Renal cortical epithelial cell (primary cell): ENCODE data around the gene TMEM150C. TPM values are rescaled to one million over a fixed set of nuclear protein-coding genes. Genes with fewer than 3 reads are reported as not detected.
A peak's percentile ranks its signal among the peaks of the same experiment; 100 is the strongest.
"Not testable (repeated sequence)": the region's sequence is repeated elsewhere in the genome, so short reads cannot be mapped to it uniquely, and the experiment has no call there.

Experiments used
- DNase-seq: peaks from one replicate; pipeline ENCODE4 v3.0.0-alpha.2; 2011; ENCODE audit warnings: low read depth
- total RNA-seq: library from RNA; depleted of rRNA; stranded (reverse); fragments of >200 nt; gene quantifications from 2 replicates; pipeline ENCODE4 v1.2.3, GENCODE V29; 2014

The TMEM150C gene
- total RNA-seq, 1 donor from 2014 or later = 0.35 TPM

DNA sequence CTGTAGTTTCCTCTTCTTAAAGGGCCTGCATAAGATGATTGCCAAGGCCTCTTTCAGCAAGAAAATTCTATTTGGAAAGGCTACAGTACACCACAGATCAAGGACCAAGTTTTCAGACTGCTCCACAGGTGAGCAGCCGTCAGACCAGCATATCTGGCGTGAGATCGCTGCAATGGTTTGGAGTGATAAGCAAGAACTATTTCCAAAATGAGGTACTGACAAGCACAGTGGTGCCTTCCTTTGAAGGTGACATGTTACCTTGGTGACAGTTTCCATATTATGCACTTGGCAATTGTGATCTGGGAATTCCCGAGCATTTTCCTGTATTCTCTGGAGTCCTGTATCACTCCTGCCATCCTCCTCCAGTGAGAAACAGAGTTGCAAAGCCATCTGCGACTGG, 7.3 kb upstream of the TMEM150C start:
- DNase-seq = no peak

DNA sequence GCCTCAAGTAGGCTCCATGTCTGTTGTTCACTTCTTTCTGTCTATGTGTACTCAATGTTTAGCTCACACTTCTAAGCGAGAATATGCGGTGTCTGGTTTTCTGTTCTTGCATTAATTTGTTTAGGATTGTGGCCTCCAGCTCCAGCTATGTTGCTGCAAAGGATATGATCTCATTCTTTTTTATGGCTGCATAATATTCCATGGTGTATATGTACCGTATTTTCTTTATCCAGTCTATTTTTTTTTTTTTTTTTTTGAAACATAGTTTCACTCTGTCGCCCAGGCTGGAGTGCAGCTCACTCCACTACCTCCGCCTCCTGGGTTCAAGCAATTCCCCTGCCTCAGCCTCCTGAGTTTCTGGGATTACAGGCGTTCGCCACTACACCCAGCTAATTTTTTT, 5.7 kb upstream of the TMEM150C start:
- no peak for DNase-seq

DNA sequence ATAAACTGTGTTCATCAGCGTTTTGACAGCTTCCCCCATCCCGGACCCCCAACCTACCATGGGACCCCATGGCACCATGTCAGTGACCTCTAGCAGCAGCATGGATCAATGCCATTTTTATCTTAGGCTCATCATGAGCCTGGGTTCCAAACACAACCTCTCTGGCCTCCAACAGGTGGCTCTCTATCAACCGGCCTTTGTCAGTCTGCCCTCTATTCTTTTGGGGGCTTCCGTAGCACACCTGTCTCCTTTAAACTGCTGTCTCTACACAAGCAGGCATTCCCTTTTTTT, 721 bp upstream of the TMEM150C start:
- DNase-seq = no peak

DNA sequence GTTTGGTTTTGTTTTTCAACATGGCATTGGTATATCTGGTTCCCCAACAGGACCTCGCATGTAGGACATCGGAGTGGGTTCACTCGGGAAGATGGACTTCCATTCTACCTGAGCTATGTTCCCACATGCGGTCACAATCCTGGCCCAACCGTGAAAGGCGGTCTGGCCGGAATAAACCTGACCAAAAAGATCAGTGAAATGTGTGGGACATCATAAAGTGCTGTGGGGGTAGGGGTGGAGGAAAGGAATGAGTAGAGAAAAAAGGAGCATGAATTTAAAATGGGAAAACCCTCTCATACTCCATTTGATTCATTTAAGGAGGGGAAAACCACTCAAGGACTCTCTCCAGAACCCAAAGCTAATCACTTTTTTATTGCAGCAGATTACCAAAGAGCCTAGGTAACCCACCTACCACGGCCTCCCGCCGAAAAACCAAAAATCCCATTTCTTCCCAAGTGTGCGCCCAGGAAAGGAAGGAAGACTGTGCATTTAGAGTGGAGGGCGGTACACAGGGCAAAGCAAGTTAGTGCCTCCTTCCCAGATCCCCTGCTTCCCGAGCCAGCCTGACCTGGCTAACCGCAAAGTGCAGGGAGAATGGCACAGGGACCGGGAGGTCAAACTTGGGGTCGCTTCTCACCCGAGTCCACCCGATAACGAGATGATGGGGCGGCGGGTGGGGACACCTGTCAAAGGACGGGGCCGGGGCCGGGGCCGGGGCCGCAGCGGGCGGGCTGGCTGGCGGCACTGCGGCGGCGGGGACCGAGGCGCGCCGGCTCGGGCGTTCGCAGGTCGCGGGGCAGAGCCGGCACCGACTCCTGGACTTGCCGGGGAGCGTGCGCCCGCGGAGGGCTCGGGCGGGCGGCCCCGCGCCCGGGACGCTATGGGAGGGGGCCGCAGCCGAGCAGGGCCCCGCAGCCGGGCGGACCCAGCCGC, 669 bp downstream of the TMEM150C start:
- DNase-seq = no peak

DNA sequence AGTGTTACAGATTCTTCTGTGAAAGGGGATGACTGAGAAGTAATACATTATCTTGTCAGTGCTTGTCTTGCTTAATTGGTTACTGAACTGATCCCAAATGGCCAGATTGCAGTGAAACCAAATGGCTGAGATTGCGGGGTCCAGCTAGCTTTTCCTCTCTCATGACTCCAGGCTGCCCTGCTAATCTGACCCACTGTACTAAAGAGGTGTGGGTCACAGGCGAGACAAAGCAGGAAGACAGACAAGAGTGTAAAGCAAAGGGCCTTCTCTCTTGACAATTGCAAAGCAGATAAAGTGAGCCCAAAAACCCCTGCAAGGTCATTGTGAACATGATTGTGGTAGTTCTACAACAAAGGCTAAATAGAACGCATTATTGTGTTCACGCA, 2.1 kb downstream of the TMEM150C start:
- no peak for DNase-seq

DNA sequence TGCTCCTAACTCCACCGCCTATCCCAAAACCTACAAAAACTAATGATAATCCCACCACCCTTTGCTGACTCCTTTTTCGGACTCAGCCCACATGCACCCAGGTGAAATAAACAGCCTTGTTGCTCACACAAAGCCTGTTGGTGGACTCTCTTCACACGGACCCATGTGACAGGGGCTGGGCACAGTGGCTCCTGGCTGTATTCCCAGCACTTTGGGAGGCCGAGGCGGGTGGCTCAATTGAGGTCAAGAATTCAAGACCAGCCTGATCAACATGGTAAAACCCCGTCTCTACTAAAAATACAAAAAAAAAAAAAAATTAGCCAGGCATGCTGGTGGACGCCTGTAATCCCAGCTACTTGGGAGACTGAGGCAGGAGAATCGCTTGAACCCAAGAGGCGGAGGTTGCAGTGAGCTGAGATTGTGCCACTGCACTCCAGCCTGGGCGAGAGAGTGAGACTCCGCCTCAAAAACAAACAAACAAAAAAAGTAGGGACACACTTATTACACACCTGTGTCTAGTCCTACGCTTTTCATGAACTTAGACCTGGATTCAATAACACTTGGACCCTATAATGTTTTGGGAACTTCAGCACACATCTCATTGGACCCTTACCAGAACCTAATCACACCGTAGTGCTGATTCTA, 2.6 kb downstream of the TMEM150C start:
- not testable (repeated sequence) for DNase-seq

DNA sequence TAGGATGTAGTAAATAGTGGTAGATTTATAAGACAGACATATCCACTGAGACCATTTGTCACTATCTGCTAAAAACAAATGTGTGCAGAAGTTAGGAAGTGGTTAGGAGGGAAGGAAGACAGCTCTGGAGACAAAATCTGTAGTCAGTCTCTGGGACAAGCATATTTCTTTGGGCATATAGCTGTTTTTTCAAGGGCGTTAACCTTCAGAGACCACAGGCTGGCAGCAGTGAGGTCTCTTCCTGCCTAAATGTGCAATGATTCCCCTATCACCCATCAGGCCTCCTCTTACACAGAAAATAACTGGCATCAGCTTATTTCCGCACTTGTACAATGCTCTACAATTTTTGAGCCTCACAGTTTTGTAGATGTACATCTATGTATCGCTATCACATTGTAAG, 6.5 kb downstream of the TMEM150C start:
- no peak for DNase-seq

DNA sequence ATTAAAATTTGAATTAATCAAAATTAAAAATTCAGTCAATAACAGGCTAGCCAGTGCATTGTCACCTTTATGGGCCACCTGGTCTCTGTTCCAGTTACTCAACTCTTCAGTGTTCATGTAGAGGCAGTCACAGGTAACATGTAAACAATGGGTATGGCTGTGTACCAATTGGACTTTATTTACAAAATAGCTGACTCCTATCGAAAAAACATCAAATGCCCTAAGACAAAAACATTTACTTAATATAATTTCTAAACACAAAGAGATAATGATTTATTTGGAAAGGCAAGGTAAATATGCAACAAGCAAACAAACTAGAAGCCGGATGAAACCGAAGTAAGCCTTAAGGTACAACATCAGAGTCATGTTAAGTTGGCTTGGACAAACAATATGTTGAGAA, 8.8 kb downstream of the TMEM150C start:
- DNase-seq = no peak

DNA sequence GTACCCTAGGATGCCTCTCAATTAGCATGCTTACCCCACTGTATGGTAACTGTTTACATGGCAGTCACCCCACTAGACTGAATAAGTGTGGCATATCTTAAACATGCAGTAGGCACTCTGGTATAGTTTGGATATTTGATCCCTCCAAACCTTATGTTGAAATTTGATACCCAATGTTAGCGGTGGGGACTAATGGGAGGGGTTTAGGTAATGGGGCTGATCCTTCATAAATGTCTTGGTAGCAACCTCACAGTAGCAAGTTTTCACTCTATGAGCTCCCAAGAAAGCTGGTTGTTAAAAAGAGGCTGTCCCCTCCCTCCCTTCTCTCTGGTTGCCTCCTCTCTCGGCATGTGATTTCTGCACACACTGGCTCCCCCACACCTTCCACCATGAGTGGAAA, 10.1 kb downstream of the TMEM150C start:
- no peak for DNase-seq

DNA sequence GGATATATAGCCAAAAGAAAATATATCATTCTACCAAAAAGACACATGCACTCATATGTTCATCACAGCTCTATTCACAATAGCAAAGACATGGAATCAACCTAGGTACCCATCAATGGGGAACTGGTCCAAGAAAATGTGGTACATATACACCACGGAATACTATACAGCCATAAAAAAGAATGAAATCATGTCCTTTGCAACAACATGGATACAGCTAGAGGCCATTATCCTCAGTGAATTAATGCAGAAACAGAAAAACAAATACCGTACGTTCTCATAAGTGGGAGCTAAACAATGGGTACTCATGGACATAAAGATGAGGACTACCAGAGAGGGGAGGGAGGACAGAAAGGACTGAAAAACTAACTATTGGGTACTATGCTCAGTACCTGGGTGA, 13.9 kb downstream of the TMEM150C start:
- DNase-seq = not testable (repeated sequence)

DNA sequence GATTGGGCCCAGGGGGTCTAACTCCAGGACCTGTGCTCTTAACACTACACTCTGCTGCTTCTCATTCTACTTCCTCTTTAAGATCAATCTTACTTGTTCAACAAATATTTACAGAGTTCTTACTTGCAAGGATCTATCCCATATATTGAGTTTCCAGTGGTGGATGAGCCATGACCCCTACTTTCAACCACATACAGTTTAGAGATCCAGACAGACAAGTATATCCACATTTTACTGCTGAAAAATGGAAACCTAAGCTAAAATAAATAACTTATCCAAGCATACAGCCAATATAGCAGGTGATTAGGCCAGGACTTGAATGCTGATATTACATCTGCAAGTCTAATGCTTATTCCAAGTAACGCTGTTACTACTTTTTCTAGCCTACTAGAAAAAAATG, 18.7 kb downstream of the TMEM150C start:
- DNase-seq = no peak

DNA sequence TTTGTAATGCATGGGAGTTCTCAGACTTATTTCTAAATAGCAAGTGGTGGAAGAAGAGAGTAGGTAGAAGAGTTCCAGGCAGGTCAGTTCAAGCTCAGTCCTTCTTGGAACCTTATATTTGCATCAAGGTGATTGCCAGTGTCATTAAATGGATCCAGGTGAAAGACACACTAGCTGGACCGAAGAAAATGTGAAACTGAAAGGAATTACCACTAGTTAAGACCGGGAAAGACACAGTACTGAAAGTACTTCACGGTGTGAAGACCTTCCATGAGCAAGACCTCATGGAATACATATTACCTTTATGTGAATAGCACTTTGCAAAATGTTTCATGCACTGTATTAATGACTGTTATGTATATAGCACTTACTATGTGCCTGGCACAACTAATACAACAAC, 19.1 kb downstream of the TMEM150C start:
- no peak for DNase-seq

DNA sequence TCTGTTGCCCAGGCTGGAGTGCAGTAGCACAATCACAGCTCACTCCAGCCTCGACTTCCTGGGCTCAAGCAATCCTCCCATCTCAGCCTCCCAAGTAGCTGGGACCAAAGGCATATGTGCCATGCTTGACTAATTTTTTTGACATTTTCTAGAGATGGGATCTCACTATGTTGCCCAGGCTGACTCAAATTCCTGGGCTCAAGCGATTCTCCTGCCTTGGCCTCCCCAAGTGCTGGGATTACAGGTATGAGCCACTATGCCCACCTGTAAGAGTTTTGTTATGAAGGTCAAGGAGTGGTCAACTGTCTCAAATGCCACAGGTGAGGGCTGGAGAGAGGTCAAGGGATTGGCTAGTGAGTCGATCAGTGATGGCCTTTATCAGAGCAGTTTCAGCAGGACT, 32.5 kb downstream of the TMEM150C start:
- DNase-seq = no peak

DNA sequence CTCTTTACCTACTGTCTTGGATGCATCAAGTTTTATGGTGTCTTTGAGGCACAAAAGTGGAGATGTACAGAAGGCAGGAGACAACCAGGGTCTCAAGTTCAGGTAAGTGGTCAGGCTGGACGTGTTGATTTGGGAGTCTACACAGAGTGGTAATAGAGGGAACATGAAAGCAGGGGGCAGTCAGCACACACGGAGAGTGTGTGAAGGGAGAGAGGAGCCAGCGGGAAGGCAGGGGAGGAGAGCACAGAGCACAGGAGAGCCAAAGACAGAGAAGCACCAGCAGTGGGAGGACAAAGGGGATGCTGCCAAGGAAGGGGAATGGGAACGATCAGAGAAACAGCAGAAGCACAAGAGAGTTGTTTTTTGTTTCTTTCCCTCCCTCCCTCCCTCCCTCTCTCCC, 32.9 kb downstream of the TMEM150C start:
- no peak for DNase-seq

DNA sequence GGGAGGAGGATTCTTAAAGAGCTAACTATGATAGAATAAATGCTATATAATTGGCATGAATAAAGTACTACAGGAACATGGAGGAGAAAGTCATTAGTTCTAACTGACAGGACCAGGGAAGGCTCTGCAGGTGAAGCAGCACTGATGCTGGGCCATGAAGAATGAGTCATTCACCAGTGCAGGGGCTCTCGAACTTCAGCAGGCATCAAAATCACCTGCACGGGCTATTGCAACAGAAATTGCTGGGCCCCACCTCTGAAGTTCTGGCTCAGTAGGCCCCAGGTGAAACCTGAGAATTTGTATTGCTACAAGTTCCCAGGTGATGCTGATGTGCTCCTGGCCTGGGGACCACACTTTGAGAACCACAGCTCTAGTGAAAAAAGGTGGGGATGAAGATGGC, 33.7 kb downstream of the TMEM150C start:
- no peak for DNase-seq

DNA sequence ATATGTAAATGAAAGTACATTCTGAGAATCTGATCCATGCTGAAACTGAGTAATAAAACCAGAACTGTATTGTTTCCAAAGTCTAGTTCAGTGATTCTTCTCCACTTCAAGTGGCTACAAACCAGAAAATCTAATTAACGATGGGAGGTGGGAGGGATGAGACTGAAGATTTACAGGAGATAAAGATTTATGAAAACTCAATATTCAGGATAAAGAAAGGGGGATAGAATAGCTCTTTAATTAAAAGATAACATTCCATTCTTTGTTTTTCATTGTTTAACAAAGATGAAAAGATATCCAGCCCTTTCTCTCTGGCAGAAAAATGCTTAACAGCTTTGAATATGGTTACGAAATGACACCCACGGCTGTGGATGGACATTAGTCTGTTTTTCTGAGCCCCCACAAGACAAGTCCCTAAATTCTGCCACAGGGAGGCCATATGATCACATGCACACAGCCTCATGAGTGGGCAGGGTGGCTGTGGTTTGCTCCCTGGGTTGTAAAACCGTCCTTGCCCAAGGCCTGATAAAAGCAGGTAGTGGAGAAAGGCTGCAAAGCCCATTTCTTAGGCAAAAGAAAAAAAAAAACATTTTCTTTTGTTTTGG, 36.4 kb downstream of the TMEM150C start:
- DNase-seq = peak; percentile 27

DNA sequence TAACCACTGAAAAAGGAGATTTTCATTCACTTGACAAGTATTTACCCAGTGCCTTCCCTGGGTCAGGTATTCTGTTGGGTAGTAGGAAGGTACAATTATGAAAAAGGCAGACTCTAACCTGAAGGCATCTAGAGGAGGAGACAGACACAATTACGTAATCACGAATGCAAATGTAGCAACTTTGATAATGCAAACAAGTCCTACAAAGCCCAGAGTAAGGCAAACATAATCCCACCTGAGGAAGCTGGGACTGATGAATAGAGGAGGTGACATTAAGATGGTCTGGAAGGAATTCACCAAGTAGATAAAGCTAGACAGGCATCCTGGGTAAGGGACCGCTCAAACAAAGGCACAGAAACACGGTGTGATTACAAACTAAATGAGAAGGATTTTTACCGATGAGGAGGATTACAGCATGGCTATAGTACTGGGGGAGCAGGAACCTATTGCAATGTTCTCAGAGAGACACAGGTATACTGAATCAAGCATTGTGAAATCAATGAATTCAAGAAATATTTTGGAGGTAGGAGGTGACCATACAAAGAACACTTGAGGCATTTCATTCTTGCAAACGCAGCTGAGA, 37.1 kb downstream of the TMEM150C start:
- DNase-seq = no peak

DNA sequence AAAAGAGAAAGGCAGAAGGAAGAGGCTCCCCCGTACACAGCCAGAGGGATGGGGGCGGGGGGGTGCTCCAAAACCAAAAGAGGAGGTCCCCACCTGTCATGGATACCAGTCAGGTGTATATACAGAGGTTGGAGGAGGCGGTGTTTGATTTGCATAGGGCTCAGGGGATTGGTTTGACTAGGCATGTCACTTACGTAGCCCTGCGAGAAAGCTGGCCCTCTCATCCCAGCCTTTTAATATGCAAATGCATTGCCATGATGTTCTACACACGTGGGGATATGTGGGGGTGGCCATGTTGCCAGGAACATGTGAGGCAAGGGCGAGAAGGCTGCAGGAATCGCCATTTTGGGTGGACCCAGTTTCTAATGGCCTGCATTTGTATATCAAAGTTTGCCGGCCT, 38.6 kb downstream of the TMEM150C start:
- no peak for DNase-seq

DNA sequence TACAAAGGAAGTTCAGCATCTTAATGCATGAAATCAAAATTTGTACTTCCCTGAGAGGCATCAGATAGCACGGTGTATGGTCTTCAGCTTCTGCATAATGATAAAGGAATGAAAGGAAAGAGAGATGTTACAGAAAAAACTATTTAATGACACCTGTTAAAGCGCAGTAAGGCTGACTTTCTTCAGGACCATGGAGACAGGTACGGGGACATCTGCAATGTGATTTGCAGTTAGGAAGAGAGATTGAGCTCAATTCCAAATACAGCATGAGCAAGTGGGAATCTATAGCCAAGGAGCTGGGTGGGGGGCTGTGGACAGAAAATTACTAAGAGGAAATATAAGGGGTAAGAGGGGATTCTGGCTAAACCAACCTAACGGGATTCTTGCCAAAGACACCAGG, 39.3 kb downstream of the TMEM150C start:
- no peak for DNase-seq

DNA sequence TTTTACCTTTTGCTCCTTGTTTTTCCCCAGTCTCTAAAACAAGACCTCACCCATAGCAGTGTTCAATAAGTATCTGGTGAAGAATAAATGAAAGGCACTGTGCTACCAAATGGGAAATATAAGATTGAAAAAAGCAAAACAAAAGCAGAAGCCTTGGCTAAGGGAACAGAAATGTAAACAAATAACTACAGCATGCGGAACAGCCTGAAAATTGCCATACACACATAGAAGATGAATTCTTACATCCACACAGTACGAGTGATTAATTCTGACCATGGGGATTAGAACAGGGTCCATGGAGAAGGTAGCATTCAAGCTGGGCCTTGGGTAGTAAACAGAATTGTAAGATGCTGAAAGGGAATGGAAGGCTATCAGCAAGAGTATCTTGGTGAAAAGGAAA, 40.5 kb downstream of the TMEM150C start:
- no peak for DNase-seq

DNA sequence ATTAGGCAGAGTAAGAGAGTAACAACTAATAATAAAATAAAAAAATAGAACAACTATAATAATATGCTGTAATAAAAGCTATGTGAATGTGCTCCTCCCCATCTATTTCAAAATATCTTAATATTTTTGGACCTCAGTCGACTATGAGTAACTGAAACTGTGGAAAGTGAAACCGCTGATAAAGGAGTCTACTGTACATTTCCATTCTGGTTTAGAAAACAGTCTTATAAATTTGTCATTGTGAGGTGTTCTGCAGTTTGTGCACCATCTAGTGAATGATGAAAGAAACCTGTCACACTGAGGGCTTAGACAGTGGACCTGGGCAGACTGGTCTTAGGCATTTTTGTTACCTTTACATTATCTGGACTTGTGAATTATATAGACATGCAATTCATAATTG, 42.0 kb downstream of the TMEM150C start:
- no peak for DNase-seq

DNA sequence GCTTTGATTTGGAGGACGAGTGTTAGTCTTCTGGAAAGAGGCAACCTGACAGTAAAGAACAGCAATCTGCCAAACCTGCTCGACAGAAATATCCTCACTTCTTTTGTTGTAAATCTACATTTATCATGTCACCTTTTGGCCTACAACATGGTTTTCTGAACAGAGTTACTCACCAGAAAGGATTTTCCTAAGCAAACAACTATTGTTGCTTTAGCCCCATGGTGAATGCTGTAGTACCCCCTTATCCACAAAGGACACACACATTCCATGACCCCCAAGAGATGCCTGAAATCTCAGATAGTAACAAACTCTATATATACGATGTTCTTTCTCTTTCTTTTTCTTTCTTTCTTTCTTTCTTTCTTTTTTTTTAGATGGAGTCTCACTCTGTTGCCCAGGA, 42.7 kb downstream of the TMEM150C start:
- DNase-seq = peak; percentile 77

DNA sequence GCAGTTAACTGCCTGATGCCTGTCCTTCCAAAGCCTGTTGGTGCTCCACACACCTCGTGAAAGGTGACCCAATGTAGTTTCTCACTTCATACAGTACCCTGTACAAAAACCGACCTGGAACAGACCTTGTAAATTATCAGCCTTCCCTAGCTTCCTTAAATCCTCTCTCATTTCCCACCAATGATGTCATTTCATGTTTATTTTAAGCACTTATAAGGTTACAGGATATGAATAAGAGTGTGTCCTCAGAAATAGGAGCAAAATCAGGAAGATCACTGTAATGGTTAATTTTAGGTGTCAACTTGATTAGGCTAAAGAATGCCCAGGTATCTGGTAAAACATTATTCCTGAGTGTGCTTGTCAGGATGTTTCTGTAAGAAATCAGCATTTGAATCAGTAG, 44.7 kb downstream of the TMEM150C start:
- peak; percentile 43 for DNase-seq
